ENCODE data around the gene FHL2. TPM values are rescaled to one million over a fixed set of nuclear protein-coding genes. Genes with fewer than 3 reads are reported as not detected.

FHL2 gene
- total RNA-seq, 1 donor from 2014 or later = 42.0 TPM

DNA sequence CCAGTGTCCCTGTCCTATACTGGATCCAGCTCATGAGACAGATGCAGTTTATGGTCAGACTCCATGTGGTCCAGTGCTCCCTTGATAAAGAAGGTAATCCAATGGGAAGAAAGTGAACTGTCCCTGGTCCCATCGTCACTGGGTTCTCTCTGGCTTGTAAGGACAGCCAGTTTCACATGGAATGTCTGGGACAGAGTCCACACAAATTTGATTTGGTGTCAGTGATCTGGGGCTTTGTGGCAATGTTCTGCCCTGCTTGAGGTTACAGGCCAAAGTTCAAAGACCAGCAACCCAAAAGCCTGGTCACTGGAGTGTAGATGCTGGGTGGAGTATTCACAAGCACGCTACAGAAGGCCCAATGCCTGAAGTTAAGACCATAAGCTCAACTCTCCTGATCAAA lies 22.2 kb upstream of the FHL2 start:
- DNase-seq = no peak

DNA sequence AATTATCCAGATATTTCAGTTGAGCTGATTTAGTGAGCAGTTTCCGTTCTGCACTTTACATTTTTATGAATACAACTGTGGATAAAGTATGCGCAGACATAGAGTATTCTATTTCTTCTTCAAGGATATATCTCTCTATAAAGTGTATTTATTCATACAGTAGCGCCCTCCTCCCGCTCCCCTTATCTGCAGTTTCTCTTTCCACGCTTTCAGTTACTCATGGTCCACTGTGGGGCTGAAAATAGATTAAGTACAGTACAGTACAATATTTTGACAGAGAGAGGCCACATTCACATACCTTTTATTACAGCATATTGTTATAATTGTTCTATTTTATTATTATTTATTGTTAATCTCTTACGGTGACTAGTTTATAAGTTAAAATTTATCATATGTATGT lies 19.7 kb upstream of the FHL2 start:
- DNase-seq = no peak

DNA sequence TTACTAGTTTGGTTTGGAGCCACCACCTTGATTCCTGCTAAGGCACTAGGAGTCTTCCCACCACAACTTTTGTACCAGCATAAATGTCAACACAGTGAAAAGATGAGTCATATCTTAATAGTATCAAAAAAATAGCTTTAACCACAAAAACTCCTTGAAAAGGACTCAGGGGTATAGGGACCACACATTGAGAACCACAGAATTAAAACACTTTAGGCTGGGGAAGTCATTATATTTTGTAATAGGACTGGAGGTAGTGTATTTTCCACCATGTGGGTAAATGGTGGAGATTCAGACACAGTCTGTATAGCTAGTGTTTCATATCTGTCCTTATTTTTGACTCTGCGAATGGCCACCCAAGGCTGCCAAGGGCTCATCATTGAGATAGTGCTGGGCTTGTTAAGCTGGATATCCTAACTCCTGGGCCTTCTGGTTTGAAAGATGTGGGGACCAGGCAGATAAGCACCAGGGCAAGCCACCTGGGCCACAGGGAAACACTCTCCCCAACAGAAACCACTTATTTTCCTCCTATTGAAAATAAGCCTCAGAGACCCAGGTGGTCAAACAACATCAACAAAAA lies 19.1 kb upstream of the FHL2 start:
- no peak for DNase-seq

DNA sequence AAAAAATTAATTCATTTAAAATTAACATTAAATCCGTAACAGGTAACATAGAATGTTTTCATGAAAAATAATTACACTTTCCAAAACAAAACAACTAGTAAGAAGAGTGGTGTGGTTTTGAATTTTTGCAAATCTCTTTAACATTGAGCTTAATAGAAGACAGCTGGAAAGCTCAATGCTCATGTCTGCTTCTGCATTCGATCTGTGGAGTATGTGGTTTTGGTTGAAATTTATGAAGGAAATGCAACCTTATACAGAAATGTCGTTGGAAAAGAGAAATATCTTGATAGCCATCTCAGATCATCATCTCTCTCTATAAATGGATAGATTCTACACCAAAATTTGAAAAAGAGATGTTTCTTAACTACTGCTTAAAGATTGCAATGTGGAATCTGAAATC lies 17.3 kb upstream of the FHL2 start:
- no peak for DNase-seq

DNA sequence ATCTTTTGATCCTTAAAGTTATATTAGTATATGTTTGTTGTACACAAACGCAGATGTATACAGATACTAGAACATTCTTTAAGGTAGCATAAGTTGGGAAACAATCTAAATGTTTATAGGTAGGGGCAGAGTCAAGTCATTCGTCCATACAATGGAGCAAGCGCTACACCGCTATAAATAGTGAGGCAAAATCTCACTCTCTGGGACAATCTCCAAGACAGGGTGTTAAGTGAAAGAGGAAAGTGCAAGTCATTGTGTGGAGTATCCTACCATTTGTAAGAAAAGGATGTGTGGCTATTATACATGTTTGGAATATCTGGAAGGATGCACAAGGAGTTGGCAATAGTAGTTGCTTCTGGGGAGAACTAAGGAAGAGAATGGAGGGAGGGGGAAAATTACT lies 16.2 kb upstream of the FHL2 start:
- no peak for DNase-seq

DNA sequence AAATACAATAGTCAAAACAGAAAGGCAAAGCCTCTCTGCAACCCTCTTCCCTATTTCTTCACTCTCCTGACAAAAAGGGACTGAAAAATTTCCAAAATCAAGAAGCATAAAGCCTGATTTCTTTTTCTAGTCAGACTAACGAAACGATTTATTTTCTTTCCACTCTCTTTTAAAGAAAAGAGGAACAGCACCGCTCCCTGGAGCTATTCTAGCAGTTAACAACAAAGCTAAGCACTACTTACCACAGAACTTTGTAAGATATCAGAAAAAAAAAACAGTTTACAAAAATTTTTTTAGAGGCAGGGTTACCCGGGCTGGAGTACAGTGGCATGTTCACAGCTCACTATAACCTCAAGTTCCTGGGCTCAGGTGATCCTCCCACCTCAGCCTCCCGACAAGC lies 14.4 kb upstream of the FHL2 start:
- DNase-seq = no peak

DNA sequence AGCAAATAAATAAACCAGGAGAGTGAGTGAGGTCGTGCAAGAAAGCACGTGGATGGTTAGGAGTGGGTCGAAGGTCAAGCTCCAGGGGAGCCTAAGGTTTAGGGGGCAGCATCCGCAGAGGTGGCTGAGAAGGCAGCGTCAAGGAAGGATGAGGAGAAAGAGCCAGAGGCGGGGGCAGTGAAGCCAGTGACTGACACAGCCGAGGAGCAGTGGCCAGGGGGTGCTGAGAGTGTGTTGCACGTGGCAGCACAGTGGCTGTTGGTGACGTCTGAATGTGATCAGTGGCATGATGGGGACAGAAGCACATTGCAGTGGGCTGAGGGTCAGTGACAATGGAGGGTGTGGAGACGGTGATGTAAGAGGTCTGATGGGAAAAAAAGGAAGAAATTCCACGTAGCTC lies 13.7 kb upstream of the FHL2 start:
- no peak for DNase-seq

DNA sequence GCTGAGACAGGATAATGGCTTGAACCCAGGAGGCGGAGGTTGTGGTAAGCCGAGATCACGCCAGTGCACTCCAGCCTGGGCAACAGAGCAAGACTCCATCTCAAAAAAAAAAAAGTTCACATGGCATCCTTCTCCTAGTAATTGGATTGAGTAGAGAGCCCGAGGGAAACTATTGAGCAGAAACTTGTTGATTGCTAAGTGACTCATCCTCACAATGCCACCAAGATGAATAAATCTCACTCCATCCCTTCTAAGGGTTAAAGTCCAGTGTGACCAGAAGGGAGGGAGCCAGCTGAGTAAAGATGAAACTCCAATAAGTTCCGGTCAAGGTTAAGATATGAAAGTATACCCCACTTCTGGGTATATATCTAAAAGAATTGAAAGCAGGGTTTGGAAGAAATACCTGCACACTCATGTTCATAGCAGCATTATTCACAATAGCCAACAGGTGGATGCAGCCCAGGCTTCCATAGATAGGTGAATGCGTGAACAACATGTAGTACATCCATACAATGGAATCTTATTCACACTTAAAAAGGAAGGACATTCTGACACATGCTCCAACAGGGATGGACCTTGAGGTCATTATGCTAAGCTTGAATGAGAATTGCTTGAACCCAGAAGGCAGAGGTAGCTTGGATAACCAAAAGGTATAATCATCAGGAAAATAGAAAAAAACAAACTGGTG lies 13.0 kb upstream of the FHL2 start:
- no peak for DNase-seq

DNA sequence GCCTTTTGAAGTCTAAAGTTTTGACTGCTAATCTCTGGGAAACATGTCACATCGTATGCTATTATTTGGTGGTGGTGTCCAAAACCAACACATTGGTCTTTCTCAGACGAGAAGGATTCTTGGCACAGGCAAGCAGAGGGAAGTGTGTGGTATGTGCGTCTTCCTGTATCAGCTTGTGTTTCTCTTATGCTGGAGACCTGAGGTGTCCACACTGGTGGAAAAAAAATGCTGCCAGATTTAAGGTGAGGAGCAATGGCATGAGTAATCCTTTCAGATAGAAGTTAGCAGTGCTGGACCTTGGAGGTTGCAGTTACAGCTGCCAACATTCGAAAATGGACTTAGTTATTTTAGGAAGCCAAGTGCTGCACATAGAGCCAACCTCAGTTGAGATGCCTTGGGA lies 11.7 kb upstream of the FHL2 start:
- peak; percentile 82 for DNase-seq

DNA sequence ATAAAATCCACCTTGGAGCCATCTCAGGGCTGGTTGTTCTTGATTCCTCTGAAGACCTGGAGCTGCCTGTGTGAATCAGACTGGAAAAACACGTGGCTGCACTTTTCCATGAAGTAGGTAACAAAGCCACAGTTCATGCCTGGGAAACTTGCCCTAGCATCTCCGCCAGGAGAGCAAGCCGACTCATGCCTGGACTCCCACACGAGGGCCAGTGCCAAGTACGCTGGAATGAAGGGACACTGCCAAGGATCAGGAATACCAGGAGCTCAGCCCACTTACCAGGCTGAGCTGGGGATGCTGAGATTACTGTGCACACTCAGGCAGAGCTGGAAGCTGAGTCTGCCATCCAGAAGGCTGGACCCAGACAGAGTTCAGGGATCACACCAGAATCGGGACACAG lies 10.9 kb upstream of the FHL2 start:
- DNase-seq = peak; percentile 91

DNA sequence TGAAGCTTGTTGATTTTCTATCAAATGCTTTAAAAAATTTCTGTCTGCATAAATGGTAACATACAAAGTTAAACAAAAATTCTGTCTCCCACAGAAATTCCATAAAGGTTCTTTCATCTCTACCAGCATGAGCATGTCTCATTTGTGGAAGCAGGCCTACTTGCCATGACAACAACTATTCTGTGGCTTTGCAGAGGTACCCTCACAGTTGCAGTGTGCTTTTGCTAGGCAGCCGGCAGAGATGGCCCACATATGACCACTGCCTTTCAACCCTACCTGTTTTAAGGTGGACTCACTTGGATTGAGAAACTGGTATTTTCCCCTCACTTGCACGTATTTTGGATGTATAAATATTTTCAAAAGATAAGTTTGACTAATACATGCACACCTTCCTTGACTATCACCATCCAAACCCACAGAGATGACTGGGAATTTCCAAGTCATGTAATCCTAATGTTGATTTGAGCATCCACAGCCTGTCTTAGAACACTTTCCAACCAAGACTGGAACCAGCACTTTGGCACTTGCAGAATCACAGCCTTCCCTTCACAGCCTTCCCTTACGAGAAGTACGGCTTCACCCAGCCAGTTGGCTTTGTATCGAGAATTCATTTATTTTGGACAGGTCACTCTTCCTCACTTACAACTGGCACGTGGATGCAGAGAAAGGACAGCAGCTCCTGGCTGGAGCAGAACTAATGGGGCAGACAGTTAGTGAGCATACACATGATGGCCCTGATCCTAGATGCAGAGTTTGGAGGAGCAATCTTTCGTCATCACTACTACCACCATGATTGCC lies 9.3 kb upstream of the FHL2 start:
- DNase-seq = no peak

DNA sequence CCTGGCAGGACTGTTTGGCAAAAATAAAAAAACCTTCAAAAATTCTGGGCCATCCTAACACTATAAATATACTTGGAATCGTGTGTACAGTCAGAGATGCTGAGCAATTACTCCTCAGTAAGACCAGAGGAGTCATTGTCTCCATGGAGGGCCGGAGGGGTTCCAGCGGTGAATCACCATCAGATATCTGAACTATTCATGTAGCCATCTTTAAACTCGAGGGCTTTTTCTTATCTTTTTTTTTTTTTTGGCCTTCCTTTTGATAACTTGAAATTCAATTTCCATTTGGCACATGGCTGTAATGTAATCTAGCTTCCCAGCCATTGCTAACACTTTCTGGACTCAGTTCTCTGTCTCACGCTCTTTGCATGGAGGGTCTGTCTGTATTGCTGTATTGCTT lies 7.4 kb upstream of the FHL2 start:
- no peak for DNase-seq

DNA sequence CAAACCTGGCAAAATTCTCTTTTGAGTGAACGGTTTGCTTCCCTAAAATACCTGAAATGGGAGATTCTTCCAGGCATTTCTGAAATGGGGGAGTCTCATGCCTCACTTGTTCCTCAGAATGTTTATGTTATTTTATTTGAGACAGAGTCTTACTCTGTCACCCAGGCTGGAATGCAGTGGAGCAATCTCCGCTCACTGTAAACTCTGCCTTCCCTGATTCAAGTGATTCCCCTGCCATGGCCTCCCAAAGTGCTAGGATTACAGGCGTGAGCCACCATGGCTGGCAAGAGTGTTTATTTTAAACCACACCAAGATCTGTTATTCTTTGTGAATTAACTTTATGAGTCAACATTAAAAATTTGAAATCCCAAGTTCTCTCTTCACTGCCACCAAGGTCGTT lies 6.4 kb upstream of the FHL2 start:
- DNase-seq = no peak

DNA sequence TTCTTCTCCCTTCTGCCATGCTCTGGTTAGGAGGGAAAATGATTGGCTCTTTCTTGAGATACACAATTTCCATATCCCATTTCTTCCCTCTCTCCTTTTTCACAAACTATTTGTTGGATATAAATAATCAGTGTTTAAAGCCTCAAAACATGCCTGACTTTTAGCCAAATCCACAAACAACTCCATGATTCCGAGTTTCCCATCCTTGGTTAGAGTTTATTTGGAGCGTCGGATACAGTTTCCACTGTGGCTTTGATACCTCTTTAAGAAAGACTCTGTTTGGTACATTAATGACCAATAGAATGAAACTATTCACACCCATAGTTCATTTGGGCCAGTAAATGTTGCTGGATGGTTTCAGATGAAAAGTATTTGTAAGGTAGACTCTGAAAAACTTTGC lies 5.9 kb upstream of the FHL2 start:
- DNase-seq = no peak

DNA sequence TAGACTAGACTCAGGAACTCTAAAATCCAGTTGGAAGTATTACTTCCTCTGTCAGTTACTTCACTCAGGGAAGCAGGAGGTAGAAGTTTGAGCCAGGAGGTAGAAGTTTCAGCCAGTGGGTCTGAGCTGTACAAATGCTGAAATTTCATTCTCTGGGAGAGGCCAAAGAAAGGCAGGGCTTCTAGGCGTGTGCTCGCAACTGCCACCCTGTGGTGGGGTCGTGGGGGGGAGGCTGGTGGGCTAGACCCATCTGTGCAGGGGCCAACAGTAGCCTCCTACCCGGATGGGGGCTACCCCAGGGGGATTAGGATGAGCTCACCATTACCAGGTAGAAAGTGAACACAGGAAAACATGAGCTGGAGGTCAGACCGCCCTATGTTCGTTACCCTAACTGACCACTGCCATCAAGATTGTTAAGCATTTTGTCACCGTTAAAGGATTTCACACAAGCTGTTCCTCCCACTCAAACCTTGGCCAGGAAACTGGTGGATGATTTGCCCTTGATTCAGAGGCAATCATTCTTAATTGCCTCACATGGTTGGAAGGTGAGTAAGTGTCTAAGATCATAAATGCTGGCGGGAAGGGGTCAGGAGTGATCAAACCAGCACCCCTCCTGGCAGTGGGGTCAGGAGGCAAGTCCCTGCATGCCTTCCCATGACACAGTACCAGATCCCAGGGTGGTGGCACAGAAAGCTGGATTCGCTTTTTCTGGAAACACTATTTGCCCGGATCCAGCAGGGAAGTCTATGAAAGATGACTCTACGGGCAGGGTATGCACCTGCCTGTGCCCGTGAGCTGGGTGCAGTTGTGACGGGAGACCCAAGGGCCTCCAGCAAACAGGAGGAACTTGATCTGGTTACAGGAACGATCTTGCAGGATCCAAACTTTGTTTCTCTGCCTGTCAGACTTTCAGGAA lies 5.2 kb upstream of the FHL2 start:
- peak; percentile 92 for DNase-seq

DNA sequence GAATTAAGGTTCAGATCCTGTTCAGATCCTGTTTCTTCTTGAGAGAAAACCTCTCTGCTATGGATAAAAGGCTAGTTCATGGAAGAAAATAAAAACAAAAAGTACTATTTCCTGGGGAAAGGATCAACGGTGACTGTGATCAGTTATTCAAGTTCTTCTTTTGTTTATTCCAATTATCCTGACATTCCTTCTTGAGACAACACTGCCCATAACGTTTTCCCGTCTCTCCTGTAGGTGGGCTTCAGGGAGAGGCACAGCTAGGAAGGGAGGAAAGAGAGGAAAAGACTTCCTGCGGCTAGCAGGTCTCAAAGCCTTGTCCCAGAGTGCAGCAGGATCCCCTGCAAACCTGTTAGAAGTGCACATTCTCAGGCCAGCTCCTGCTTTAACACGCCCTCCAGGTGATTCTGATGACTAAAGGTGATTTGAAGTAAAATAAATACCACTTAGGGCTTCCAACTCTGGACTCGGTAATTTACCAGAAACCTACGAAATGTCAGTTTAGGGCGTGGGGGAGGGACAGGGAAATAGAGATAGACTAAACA lies 4.5 kb upstream of the FHL2 start:
- no peak for DNase-seq

DNA sequence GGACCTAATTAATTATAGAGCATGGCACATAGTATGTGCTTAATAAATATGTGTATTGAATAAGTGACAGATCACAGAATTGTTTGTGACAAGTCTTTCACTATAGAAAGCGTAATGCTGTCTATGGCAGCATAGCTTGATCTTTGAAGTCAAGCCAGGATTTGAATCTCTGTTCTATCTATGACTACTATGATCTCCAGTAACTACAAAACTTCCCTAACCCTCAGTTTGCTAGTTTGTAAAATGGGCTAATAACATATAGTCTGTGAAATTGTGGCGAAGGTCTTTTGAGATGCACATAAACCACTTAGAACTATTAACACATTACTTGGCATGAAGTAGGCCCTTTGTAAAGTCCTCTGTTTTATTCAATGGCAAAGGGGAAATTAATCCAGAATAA lies 4.0 kb upstream of the FHL2 start:
- no peak for DNase-seq

DNA sequence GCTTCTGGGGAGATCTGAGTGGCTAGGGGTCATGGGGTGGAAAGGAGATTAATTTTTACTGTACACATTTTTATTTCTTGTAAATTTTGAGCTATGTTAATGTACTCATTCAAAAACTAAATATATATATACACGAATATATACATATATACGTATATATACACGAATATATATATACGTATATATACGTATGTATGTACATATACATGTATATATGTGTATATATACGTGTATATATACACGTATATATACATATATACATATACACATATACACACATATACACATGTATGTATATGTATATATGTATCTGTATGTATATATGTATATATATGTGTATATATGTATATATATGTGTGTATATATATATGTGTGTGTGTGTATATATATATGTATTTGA lies 3.0 kb upstream of the FHL2 start:
- no peak for DNase-seq

DNA sequence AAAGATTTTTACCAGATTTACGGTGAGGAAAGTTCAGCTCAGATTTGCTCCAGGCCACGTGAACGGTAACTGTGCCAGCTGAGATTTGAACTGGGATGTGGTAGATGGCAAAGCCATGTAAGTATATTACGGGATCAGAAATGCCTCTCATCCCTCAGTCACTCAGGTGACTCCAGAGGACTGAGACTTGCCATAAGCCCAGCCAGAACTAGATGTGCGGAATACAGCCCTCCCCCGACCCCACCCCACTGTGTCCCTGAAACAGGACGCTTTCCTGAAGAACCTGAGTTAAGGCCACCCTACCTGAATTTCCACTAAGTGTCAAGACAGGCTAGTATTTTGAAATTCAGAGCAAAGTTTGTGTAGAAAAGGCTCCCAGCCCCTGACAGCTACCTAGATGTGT lies 1.3 kb upstream of the FHL2 start:
- DNase-seq = no peak

DNA sequence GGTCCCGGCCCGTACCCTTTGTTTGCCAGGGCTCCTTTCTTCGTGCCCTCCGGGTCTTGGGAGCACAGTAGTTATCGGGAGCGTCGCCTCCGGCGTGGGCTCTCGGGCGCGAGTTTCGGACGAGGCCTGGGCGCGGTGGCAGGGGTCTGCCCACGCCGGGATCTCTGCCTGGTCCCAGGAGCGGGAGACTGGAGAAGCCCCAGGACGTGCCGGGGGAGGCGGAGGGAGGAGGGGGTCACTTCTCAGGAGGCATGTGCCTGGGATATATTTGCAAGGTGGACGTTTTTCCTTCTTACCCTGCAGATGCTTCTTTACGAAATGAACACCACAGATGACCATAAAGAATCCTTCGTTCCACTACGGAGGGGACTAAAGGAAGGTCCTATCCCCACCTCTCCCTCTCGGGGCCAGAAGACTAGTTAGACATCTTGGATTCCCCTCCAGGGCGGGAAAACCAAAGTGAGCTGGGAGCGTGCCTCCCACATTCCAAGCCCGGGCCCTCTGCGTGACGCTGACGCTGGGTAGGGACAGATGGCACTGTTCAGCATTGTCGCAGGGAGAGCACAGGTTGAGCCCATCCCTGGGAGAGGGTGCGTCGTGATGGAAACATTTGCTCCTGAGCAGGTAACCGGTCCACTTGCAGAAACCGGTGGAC lies 483 bp upstream of the FHL2 start:
- DNase-seq = no peak

DNA sequence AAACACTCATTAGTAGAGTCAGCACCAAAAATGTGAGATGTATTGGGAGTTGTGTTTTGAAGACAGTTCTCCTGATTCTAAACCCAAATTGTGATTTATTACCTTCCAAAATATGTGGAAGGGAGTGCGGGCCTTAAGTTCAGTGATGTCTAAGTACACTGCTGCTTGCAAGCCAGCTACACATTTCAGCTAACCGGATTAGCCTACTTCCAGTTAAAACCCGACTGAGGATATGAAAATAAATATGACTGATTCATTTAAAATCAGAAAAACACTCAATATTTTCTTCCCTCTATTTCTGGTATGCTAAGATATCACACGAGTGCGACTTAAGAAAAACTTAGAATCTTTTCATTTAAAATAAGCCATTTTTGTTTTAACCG lies 907 bp downstream of the FHL2 start:
- no peak for DNase-seq

DNA sequence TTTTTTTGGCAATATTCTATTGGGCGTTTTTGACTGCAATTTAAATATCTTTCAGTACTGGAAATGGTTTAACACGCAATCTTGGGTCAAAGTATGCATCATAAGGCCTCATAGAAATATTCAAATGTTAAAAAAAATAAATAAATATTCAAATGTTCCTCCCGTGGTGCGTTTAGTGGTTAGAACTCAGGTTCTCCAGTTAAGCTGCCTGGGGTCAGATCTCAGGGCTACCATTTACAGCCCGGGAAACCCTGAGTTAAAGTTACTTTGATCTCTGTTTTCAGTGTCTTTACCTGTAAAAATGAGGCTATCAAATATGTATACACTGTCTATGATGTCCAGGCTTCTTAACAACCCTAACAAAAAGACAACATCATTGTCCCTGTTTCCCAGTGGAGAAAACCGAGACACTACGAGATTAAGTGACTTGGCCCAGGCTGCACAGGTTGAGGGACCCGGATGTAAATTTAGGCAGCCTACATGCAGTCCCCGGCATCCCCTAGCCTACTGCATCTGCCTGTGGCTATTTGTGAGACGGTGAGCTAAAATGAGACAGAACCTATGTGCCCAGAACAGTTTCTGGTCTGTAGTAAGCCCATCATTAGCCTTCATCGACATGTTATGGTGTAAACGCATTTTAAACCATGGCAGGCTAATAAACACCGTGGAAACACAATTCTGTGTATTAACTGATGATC lies 1.7 kb downstream of the FHL2 start:
- DNase-seq = peak; percentile 53
